HCT116 (cell line): ENCODE results near the gene S100A3. TPM values are rescaled to one million over a fixed set of nuclear protein-coding genes. Genes with fewer than 3 reads are reported as not detected.

Experiments used
- ATAC-seq: fragments of 200-7000 bp; cut with Tn5 transposase; 2 replicates; pipeline ENCODE4 v1.9.1; 2020; ENCODE audit warnings: mild to moderate bottlenecking, moderate library complexity
- BruUV-seq: library from RNA; stranded (reverse); fragments of 400-500 nt; replicated peaks from 2 replicates; lab custom pipeline; 2021; lab: Mats Ljungman, UMichigan
- CTCF ChIA-PET: fragments of 300-600 bp; sonication (Branson Sonifier 250); formaldehyde crosslinking; loops from one replicate; lab custom pipeline; 2021; ENCODE audit warnings: antibody characterized with exemption; lab: Charles Lee
- POLR2A ChIA-PET: fragments of 300-600, 350-600 bp; sonication (Branson Sonifier 250); formaldehyde crosslinking; loops from one replicate; lab custom pipeline; 2021; ENCODE audit warnings: antibody characterized with exemption; lab: Charles Lee
- RAD21 ChIA-PET, 2 experiments: fragments of 300-600 bp; sonication (Branson Sonifier 250); formaldehyde crosslinking; loops; one replicate each; lab custom pipeline; 2023; ENCODE audit warnings: low total read pairs in 2 of 2; ENCODE audit not compliant: uncharacterized antibody in 2 of 2, unreplicated experiment in 2 of 2, low non-redundant PET in 1 of 2; lab: Charles Lee
- DNase-seq: peaks from one replicate; pipeline ENCODE4 v3.0.0-alpha.2; 2010; ENCODE audit warnings: low read depth, low spot score
- H2AFZ ChIP-seq: fragments of 200-600 bp; shearing (Covaris generic), sonication (generic); 2 replicates; pipeline ENCODE4 v1.6.1; 2017; ENCODE audit warnings: low read depth, mixed run types, mixed read lengths, antibody characterized with exemption, low read length; ENCODE audit not compliant: poor library complexity, severe bottlenecking
- H3K27ac ChIP-seq: 2 replicates; pipeline ENCODE4 v1.5.1; 2012; ENCODE audit warnings: low read depth, low read length
- H3K27me3 ChIP-seq: fragments of 200-600 bp; sonication (generic); 2 replicates; pipeline ENCODE4 v1.6.1; 2016; ENCODE audit warnings: mixed run types, low read length, mixed read lengths; ENCODE audit not compliant: insufficient read depth
- H3K36me3 ChIP-seq, 2 experiments: fragments of 200-500 bp in 1 of 2; fragments of 200-600 bp in 1 of 2; sonication (Bioruptor generic) in 1 of 2; sonication (generic) in 1 of 2; 2 replicates each; pipeline versions ENCODE4 v1.5.1 to v1.6.1; 2014 to 2016; ENCODE audit warnings: low read length in 2 of 2, inconsistent platforms in 1 of 2, mixed read lengths in 1 of 2, mixed run types in 1 of 2; ENCODE audit not compliant: insufficient read depth in 2 of 2, control insufficient read depth in 1 of 2
- H3K4me1 ChIP-seq, 2 experiments: fragments of 200-600 bp in 1 of 2; sonication (generic) in 1 of 2; 2 replicates each; pipeline versions ENCODE4 v1.5.1 to v1.6.1; 2012 to 2017; ENCODE audit warnings: low read length in 2 of 2, inconsistent platforms in 1 of 2, mild to moderate bottlenecking in 1 of 2, mixed read lengths in 1 of 2, mixed run types in 1 of 2, moderate library complexity in 1 of 2; ENCODE audit not compliant: insufficient read depth in 2 of 2, control insufficient read depth in 1 of 2
- H3K4me2 ChIP-seq: fragments of 200-600 bp; sonication (generic); 2 replicates; pipeline ENCODE4 v1.6.1; 2017; ENCODE audit warnings: mixed run types, low read length, mixed read lengths
- H3K4me3 ChIP-seq, 2 experiments: fragments of 200-600 bp in 1 of 2; sonication (generic) in 1 of 2; replicated peaks in 1 of 2; 2 replicates each; pipeline ENCODE4 v1.5.1; 2011 to 2016; ENCODE audit warnings: low read length in 2 of 2, control low read depth in 1 of 2, low read depth in 1 of 2, mild to moderate bottlenecking in 1 of 2, mixed read lengths in 1 of 2, mixed run types in 1 of 2
- H3K79me2 ChIP-seq: fragments of 200-600 bp; sonication (generic); 2 replicates; pipeline ENCODE4 v1.6.1; 2017; ENCODE audit warnings: mild to moderate bottlenecking, mixed run types, low read length, moderate library complexity, mixed read lengths; ENCODE audit not compliant: insufficient read depth
- H3K9ac ChIP-seq: fragments of 200-600 bp; sonication (generic); 2 replicates; pipeline ENCODE4 v1.6.1; 2016; ENCODE audit warnings: low read length, mixed read lengths
- H3K9me2 ChIP-seq: fragments of 200-600 bp; sonication (generic), shearing (Covaris generic); 2 replicates; pipeline ENCODE4 v1.6.1; 2017; ENCODE audit warnings: mixed run types, mild to moderate bottlenecking, moderate library complexity; ENCODE audit not compliant: insufficient read depth
- H3K9me3 ChIP-seq, 2 experiments: fragments of 200-500 bp in 1 of 2; fragments of 200-600 bp in 1 of 2; sonication (Bioruptor generic) in 1 of 2; sonication (generic) in 1 of 2; 2 replicates each; pipeline ENCODE4 v1.6.1; 2014 to 2017; ENCODE audit warnings: low read length in 2 of 2, mixed read lengths in 2 of 2, inconsistent platforms in 1 of 2, low read depth in 1 of 2, mild to moderate bottlenecking in 1 of 2, mixed run types in 1 of 2, moderate library complexity in 1 of 2; ENCODE audit not compliant: control insufficient read depth in 1 of 2, insufficient read depth in 1 of 2
- H4K20me1 ChIP-seq: fragments of 200-600 bp; sonication (generic), shearing (Covaris generic); 2 replicates; pipeline ENCODE4 v1.6.1; 2017; ENCODE audit warnings: mixed run types, mild to moderate bottlenecking, moderate library complexity; ENCODE audit not compliant: insufficient read depth
- FOSL1 ChIP-seq: IDR thresholded peaks from 2 replicates; pipeline ENCODE4 v1.6.1; 2012; ENCODE audit warnings: low read depth
- TCF7L2 ChIP-seq: IDR thresholded peaks from 2 replicates; pipeline ENCODE4 v1.7.0; 2011; ENCODE audit warnings: borderline replicate concordance, inconsistent platforms; ENCODE audit not compliant: insufficient read depth, insufficient read length; ENCODE audit errors: extremely low read depth
- YY1 ChIP-seq: IDR thresholded peaks from 2 replicates; pipeline ENCODE4 v1.6.1; 2011; ENCODE audit warnings: low read length, low read depth, moderate library complexity, mild to moderate bottlenecking; ENCODE audit not compliant: insufficient replicate concordance; ENCODE audit errors: extremely low read depth
- intact Hi-C: fragments of 100-400 bp; cut with micrococcal nuclease; formaldehyde crosslinking; loops from 2 replicates; pipeline ENCODE4 v1.10.0; 2022
- total RNA-seq: library from RNA; stranded (reverse); gene quantifications from one replicate; pipeline ENCODE4 v1.2.1, GENCODE V29; 2021; ENCODE audit not compliant: unreplicated experiment
- TF ChIP-seq, protein P1 (sequence below): IDR thresholded peaks from 2 replicates; pipeline ENCODE4 v1.6.1; 2012; ENCODE audit warnings: low read depth

The S100A3 gene
- total RNA-seq, 1 experiment from 2014 or later: 4.2 TPM

DNA sequence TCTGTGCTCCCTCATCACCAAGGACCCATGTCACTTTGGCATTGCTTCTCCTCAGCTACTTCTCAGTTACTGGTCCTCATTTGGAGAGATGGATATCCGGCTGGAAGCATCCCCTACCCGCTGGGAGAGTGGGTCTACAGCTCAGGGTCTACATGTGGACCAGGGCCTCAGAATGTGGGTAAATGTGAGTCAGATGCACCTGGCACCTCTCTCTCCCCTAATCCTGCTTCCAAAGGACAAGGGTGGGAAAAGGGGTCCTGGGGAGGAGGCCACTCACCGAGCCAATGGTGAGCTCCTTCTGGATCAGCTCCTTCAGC is 14.2 kb downstream of the S100A3 start:
- peak overlapping the region; percentile 88 for H3K9ac ChIP-seq
- peak overlapping the region; percentile 74 to 89 for H3K4me3 ChIP-seq
- no peaks in the 10 kb centered on the region for H3K9me2 ChIP-seq
- POLR2A ChIA-PET: interaction anchor here (1.7 to 7.4 kb wide), 13 partner anchors 9 to 137 kb away, joined by 3 to 114 read pairs (median 38); partner anchors contain the start of genes CHTOP, S100A1, S100A13 and S100A14
- H3K79me2 ChIP-seq: peaks cover 18% of the 10 kb centered on the region
- BruUV-seq: no TSS peak
- CTCF ChIA-PET: interaction anchor here (1.4 to 3.2 kb wide), 5 partner anchors 9 to 92 kb away, joined by 3 to 17 read pairs (median 7); partner anchors contain the start of gene S100A13
- H3K9me3 ChIP-seq: no peaks in the 10 kb centered on the region
- H3K4me2 ChIP-seq: peak overlapping the region; percentile 99
- no peak overlapping the region for H2AFZ ChIP-seq
- TF ChIP-seq YY1: no peak
- no peak for TF ChIP-seq FOSL1
- TF ChIP-seq, protein P1, sequence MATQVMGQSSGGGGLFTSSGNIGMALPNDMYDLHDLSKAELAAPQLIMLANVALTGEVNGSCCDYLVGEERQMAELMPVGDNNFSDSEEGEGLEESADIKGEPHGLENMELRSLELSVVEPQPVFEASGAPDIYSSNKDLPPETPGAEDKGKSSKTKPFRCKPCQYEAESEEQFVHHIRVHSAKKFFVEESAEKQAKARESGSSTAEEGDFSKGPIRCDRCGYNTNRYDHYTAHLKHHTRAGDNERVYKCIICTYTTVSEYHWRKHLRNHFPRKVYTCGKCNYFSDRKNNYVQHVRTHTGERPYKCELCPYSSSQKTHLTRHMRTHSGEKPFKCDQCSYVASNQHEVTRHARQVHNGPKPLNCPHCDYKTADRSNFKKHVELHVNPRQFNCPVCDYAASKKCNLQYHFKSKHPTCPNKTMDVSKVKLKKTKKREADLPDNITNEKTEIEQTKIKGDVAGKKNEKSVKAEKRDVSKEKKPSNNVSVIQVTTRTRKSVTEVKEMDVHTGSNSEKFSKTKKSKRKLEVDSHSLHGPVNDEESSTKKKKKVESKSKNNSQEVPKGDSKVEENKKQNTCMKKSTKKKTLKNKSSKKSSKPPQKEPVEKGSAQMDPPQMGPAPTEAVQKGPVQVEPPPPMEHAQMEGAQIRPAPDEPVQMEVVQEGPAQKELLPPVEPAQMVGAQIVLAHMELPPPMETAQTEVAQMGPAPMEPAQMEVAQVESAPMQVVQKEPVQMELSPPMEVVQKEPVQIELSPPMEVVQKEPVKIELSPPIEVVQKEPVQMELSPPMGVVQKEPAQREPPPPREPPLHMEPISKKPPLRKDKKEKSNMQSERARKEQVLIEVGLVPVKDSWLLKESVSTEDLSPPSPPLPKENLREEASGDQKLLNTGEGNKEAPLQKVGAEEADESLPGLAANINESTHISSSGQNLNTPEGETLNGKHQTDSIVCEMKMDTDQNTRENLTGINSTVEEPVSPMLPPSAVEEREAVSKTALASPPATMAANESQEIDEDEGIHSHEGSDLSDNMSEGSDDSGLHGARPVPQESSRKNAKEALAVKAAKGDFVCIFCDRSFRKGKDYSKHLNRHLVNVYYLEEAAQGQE: no peak
- TF ChIP-seq TCF7L2: no peak
- H3K36me3 ChIP-seq: peaks cover 0 to 5% of the 10 kb centered on the region in 2 experiments; a peak in 1 of 4 replicates
- peak overlapping the region; percentile 94 for H3K27ac ChIP-seq
- DNase-seq (no peak), ATAC-seq (no peak)
- no peaks in the 10 kb centered on the region for H3K27me3 ChIP-seq
- RAD21 ChIA-PET: interaction anchor here (1.0 to 1.5 kb wide), 4 partner anchors 31 to 74 kb away, joined by 3 to 4 read pairs (median 3); no protein-coding TSS in a partner anchor
- intact Hi-C loops: loop anchor here (5.0 kb wide), 2 partner anchors 77 to 452 kb away; partner anchors contain the start of genes RAB13 and S100A16
- H3K4me1 ChIP-seq: peaks cover 62 to 76% of the 10 kb centered on the region in 2 experiments
- H4K20me1 ChIP-seq: no peaks in the 10 kb centered on the region
